GM20431 (cell line): Measurements from ENCODE around the gene POU5F1.
"Not testable (repeated sequence)": the region's sequence is repeated elsewhere in the genome, so short reads cannot be mapped to it uniquely, and the experiment has no call there.

Experiments
- in situ Hi-C: fragments of 300-500 bp; cut with MseI, MboI; formaldehyde crosslinking; loops from one replicate; pipeline ENCODE4 v1.15.0; 2020; ENCODE audit warnings: low sequenced_read_pairs; ENCODE audit not compliant: unreplicated experiment

The POU5F1 gene

GRCh38 chr6:31169858-31170599, 453 bp downstream of the POU5F1 start:
- in situ Hi-C loops = not testable (repeated sequence)

- in situ Hi-C loops = no loop called here
These were observed 1.2 kb downstream of the POU5F1 start for GRCh38 chr6:31169123-31169857.

- in situ Hi-C loops = no loop called here
These were observed 1.9 kb downstream of the POU5F1 start for GRCh38 chr6:31168606-31169005.

- in situ Hi-C loops = no loop called here
These were observed 4.5 kb downstream of the POU5F1 start for GRCh38 chr6:31165986-31166385.

GRCh38 chr6:31165064-31165832, 5.2 kb downstream of the POU5F1 start:
- in situ Hi-C loops = not testable (repeated sequence)

- in situ Hi-C loops = not testable (repeated sequence)
These were observed 5.9 kb downstream of the POU5F1 start for GRCh38 chr6:31164475-31165063.

DNA sequence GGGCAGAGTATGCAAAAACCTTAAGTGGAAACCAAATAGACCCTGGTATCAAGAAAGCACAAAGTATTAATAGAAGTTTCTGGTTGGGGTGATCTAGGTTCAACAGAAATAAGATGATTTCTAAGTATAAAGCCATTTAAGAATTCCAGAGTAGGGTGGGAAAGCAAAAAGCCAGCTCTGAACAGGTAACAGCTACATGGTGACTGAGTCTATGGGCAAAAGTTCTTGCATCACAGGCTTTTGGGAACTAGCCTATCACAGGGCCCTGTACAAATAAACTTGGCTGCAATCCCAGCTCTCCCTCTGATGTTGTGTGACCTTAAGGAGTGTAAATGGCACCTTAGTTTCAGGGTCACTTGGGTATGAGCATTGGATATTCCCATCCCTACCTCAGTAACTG, 6.6 kb downstream of the POU5F1 start:
- in situ Hi-C loops = no loop called here

DNA sequence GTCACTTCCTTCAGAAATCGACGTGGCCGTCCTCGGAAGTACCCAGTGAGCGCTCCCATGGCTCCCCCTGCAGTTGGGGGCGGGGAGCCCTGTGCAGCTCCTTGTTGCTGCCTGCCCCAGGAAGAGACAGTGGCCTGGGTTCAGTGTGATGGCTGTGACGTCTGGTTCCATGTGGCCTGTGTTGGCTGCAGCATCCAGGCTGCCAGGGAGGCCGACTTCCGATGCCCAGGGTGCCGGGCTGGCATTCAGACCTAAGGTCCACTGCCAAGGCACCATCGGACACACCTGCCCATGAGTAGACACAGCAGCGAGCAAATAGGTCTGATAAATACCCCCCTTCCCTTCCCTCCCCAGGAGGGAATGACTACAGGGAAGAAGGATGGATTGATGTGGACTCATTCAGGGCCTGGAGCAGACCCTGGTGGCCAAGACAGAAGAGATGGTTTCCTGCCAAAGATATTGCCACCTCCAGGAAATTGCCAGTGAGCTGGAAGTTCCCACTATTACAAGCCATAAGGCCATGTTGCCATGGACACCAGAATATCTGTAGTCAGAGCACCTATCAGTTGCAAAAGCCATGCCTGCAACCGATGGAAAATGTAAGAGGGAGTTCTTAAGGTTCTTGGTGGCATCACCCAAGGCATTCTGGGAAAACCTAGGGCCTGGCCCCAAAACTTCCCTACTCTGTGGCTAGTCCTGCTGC, 7.9 kb downstream of the POU5F1 start:
- in situ Hi-C loops = no loop called here

DNA sequence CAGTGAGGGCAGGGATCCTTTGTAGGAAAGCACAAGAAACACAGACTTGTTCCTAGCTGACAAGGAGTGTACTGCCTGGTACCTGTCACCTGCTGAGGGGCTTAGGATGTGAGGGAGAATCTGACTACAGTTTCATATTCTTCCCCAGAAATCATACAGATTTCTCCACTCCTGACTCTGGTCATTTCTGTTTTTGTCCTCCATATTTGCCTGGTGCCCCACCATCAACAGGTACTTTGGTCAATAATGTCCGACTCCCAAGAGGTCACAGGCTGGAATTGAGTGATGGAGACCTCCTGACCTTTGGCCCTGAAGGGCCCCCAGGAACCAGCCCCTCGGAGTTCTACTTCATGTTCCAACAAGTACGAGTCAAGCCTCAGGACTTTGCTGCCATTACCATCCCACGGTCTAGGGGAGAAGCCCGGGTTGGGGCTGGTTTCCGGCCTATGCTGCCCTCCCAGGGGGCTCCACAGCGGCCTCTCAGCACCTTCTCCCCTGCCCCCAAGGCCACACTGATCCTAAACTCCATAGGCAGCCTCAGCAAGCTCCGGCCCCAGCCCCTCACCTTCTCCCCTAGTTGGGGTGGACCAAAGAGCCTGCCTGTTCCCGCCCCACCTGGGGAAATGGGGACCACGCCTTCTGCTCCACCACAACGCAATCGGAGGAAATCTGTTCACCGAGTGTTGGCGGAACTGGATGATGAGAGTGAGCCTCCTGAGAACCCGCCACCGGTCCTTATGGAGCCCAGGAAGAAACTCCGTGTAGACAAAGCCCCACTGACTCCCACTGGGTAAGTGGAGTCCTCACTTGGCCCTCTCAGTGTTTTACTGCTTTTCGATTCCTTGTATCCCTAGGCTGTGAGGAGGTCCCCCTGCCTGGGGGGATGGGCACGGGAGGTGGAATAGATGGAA, 9.0 kb downstream of the POU5F1 start:
- in situ Hi-C loops = no loop called here

- in situ Hi-C loops = no loop called here
These were observed 11.3 kb downstream of the POU5F1 start for GRCh38 chr6:31158863-31159855.

- in situ Hi-C loops = no loop called here
These were observed 12.2 kb downstream of the POU5F1 start, which contains the start of gene TCF19 for GRCh38 chr6:31158140-31158862. Gene TCF19 (plus strand): TSS chr6:31158589. CDS start chr6:31159470, 881 bp downstream.

GRCh38 chr6:31157513-31158139, 12.9 kb downstream of the POU5F1 start, which contains the start of gene CCHCR1:
Gene CCHCR1 (minus strand): TSS chr6:31157802. CDS start chr6:31157600, 202 bp downstream.
- in situ Hi-C loops = no loop called here

- in situ Hi-C loops = no loop called here
These were observed 13.8 kb downstream of the POU5F1 start for GRCh38 chr6:31156641-31157040.

DNA sequence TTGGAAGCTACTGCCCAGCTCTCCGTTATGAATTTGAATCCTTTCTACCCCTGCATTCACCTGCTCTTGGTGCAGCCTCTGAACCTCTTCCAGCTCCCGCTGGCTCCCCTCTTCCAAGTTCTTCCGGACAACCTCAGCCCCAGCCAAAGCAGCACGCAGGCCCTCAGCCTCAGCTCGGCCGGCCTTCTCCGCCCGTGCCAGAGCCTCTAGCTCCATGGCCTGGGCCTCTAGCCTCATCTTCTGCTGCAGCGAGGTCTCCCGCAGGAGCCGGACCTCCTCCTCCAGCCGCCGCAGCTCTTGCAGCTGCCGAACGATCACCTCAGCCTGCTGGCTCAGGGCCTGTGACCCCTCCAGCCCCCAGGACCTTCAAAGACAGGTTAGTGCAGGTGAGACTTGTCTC, 16.0 kb downstream of the POU5F1 start:
- in situ Hi-C loops = no loop called here

GRCh38 chr6:31152781-31153180, 17.7 kb downstream of the POU5F1 start:
- in situ Hi-C loops = no loop called here

GRCh38 chr6:31149827-31150447, 20.5 kb downstream of the POU5F1 start:
- in situ Hi-C loops = no loop called here
